B cell (primary cell): ENCODE data around the gene ACSF2. TPM values are rescaled to one million over a fixed set of nuclear protein-coding genes. Genes with fewer than 3 reads are reported as not detected.

Source experiments
- ATAC-seq: fragments of 200-7000 bp; cut with Tn5 transposase; one replicate; pipeline ENCODE4 v1.10.0; 2021; ENCODE audit warnings: low read depth, mild to moderate bottlenecking, moderate number of reproducible peaks, moderate library complexity
- CTCF ChIA-PET: fragments of 350-600 bp; sonication (Branson Sonifier 250); formaldehyde crosslinking; loops from one replicate; lab custom pipeline; 2021; ENCODE audit warnings: antibody characterized with exemption, inconsistent platforms; lab: Charles Lee
- POLR2A ChIA-PET: fragments of 350-600 bp; sonication (Branson Sonifier 250); formaldehyde crosslinking; loops from one replicate; lab custom pipeline; 2021; ENCODE audit warnings: antibody characterized with exemption; lab: Charles Lee
- DNase-seq: peaks from one replicate; pipeline ENCODE4 v3.0.0; 2013
- H2AFZ ChIP-seq: 2 replicates; pipeline ENCODE4 v1.6.1; 2012; ENCODE audit warnings: mild to moderate bottlenecking, low read depth, low read length; ENCODE audit not compliant: insufficient read depth, poor library complexity, severe bottlenecking
- H3K27ac ChIP-seq, 2 donors: 1 replicate in 1 of 2; 2 replicates in 1 of 2; pipeline ENCODE4 v1.5.1; 2012 to 2013; ENCODE audit warnings: low read length in 2 of 2, mild to moderate bottlenecking in 2 of 2, moderate library complexity in 1 of 2
- H3K27me3 ChIP-seq, 4 experiments: fragments of 200-600 bp in 1 of 4; sonication (generic) in 1 of 4; replicated peaks in 1 of 4; 1 replicate in 2 of 4; 2 replicates in 2 of 4; pipeline versions ENCODE4 v1.6.1 to v1.7.0; 2013 to 2016; ENCODE audit warnings: low read length in 3 of 4, mild to moderate bottlenecking in 2 of 4, mixed read lengths in 1 of 4, moderate library complexity in 1 of 4; ENCODE audit not compliant: insufficient read depth in 4 of 4, control insufficient read depth in 3 of 4; ENCODE audit errors: control extremely low read depth in 1 of 4
- H3K36me3 ChIP-seq, 2 experiments: replicated peaks in 1 of 2; 1 replicate in 1 of 2; 2 replicates in 1 of 2; pipeline versions ENCODE4 v1.6.1 to v1.7.1; 2013; ENCODE audit warnings: low read length in 1 of 2; ENCODE audit not compliant: insufficient read depth in 2 of 2, control insufficient read depth in 1 of 2; ENCODE audit errors: control extremely low read depth in 1 of 2, extremely low read depth in 1 of 2
- H3K4me1 ChIP-seq, 2 donors: fragments of 200-600 bp in 1 of 2; sonication (generic) in 1 of 2; 1 replicate in 1 of 2; 2 replicates in 1 of 2; pipeline versions ENCODE4 v1.5.1 to v1.6.1; 2013 to 2017; ENCODE audit warnings: low read length in 2 of 2; ENCODE audit not compliant: control insufficient read depth in 2 of 2, insufficient read depth in 2 of 2
- H3K4me2 ChIP-seq: replicated peaks from 2 replicates; pipeline ENCODE3; 2012; ENCODE audit warnings: mild to moderate bottlenecking, low read depth, low read length; ENCODE audit not compliant: poor library complexity, severe bottlenecking
- H3K4me3 ChIP-seq, 5 experiments: fragments of 200-600 bp in 1 of 5; sonication (generic) in 1 of 5; 1 replicate in 3 of 5; 2 replicates in 2 of 5; pipeline versions ENCODE4 v1.5.1 to v1.7.0; 2011 to 2016; ENCODE audit warnings: low read length in 4 of 5, mild to moderate bottlenecking in 4 of 5, low read depth in 2 of 5, control low read depth in 1 of 5, moderate library complexity in 1 of 5; ENCODE audit not compliant: insufficient read depth in 1 of 5; ENCODE audit errors: control extremely low read depth in 1 of 5, extremely low read depth in 1 of 5
- H3K79me2 ChIP-seq: fragments of 200-600 bp; sonication (generic); one replicate; pipeline ENCODE4 v1.6.0; 2016; ENCODE audit warnings: low read length; ENCODE audit not compliant: control insufficient read depth, insufficient read depth
- H3K9ac ChIP-seq: fragments of 200-600 bp; sonication (generic); 2 replicates; pipeline ENCODE4 v1.6.1; 2017; ENCODE audit warnings: mild to moderate bottlenecking, low read length, moderate library complexity
- H3K9me3 ChIP-seq, 3 donors: one replicate each; pipeline versions ENCODE4 v1.6.1 to v1.7.1; 2013; ENCODE audit warnings: low read length in 2 of 3; ENCODE audit not compliant: control insufficient read depth in 2 of 3, insufficient read depth in 1 of 3; ENCODE audit errors: control extremely low read depth in 1 of 3
- H4K20me1 ChIP-seq: 2 replicates; pipeline ENCODE4 v1.6.0; 2012; ENCODE audit warnings: mild to moderate bottlenecking, low read length; ENCODE audit not compliant: insufficient read depth, control insufficient read depth, poor library complexity, severe bottlenecking
- H3K27ac Mint-ChIP-seq: one replicate; pipeline ENCODE4 v1.8.0; 2021; ENCODE audit warnings: mixed read lengths
- H3K27me3 Mint-ChIP-seq: one replicate; pipeline ENCODE4 v1.8.0; 2021; ENCODE audit warnings: mixed read lengths
- H3K4me1 Mint-ChIP-seq: one replicate; pipeline ENCODE4 v1.8.0; 2021; ENCODE audit warnings: mixed read lengths
- H3K4me3 Mint-ChIP-seq: one replicate; pipeline ENCODE4 v1.8.0; 2021; ENCODE audit warnings: mixed read lengths
- H3K9me3 Mint-ChIP-seq: one replicate; pipeline ENCODE4 v1.8.0; 2022; ENCODE audit warnings: mixed read lengths; ENCODE audit not compliant: insufficient read depth
- EZH2 ChIP-seq: IDR thresholded peaks from 2 replicates; pipeline ENCODE4 v1.6.1; 2012; ENCODE audit warnings: borderline replicate concordance, low read depth, mild to moderate bottlenecking, moderate library complexity, low read length; ENCODE audit not compliant: insufficient read depth, poor library complexity, severe bottlenecking
- WGBS: methylation state at CpG from one replicate; pipeline ENCODE4 v1.1.5; 2013; ENCODE audit warnings: missing lambda C conversion rate; ENCODE audit not compliant: insufficient coverage; 5-methylcytosine and 5-hydroxymethylcytosine counted together
- intact Hi-C: fragments of 100-400 bp; cut with micrococcal nuclease; formaldehyde crosslinking; loops from one replicate; pipeline ENCODE4 v1.10.0; 2022
- polyA plus RNA-seq: library from polyadenylated mRNA; depleted of rRNA; stranded (reverse); fragments of >200 nt; gene quantifications from 2 replicates; pipeline ENCODE4 v1.2.3, GENCODE V29; 2012
- total RNA-seq, 2 donors: library from RNA; stranded (reverse); fragments of 120-200 nt in 1 of 2; gene quantifications; 1 replicate in 1 of 2; 2 replicates in 1 of 2; pipeline versions ENCODE4 v1.2.3 to v1.2.4, GENCODE V29; 2013 to 2022
- TF ChIP-seq, protein P1 (sequence below): fragments of 200-600 bp; IDR thresholded peaks from one replicate; pipeline ENCODE4 v1.8.0; 2022; ENCODE audit warnings: antibody characterized with exemption, mild to moderate bottlenecking

ACSF2 gene
- total and polyA plus RNA-seq, 2 donors (not counting 1 experiment from before 2014, with no cell fraction given), result 59.6 to 66.1 TPM

DNA sequence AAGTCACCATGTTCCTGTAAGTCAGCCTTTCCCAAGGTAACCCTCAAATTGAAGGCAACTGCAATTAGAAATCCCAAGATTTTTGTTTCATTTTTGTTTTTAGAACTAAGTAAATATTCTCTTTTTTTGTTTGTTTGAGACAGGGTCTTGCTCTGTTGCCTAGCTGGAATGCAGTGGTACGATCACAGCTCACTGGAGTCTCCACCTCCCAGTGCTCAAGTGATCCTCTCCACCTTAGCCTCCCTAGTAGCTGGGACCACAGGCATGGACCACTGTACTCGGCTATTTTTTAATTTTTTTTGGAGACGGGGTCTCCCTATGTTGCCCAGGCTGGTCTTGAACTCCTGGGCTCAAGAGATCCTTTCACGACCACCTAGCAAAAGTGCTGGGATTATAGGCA is 18.1 kb upstream of the ACSF2 start:
- Mint-ChIP-seq H3K9me3 (no peaks in the 10 kb centered on the region), H3K4me3 (no peak overlapping the region), H3K4me1 (no peaks in the 10 kb centered on the region), H3K27me3 (peaks cover 15% of the 10 kb centered on the region), H3K27ac (no peak overlapping the region)
- H3K4me1 ChIP-seq, result no peaks in the 10 kb centered on the region
- no peaks in the 10 kb centered on the region for H3K36me3 ChIP-seq
- TF ChIP-seq, protein P1, sequence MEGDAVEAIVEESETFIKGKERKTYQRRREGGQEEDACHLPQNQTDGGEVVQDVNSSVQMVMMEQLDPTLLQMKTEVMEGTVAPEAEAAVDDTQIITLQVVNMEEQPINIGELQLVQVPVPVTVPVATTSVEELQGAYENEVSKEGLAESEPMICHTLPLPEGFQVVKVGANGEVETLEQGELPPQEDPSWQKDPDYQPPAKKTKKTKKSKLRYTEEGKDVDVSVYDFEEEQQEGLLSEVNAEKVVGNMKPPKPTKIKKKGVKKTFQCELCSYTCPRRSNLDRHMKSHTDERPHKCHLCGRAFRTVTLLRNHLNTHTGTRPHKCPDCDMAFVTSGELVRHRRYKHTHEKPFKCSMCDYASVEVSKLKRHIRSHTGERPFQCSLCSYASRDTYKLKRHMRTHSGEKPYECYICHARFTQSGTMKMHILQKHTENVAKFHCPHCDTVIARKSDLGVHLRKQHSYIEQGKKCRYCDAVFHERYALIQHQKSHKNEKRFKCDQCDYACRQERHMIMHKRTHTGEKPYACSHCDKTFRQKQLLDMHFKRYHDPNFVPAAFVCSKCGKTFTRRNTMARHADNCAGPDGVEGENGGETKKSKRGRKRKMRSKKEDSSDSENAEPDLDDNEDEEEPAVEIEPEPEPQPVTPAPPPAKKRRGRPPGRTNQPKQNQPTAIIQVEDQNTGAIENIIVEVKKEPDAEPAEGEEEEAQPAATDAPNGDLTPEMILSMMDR, result no peak
- no peak for TF ChIP-seq EZH2
- no peak overlapping the region for H3K4me2 ChIP-seq
- no peaks in the 10 kb centered on the region for H3K9me3 ChIP-seq
- 82% methylated on average over 3 of the region's 4 CpGs for WGBS
- ATAC-seq (no peak), DNase-seq (no peak)
- intact Hi-C loops, result no loop called here
- H2AFZ ChIP-seq, result no peak overlapping the region
- H3K27ac ChIP-seq, result no peak overlapping the region
- peaks cover 0 to 6% (median 1%) of the 10 kb centered on the region in 4 experiments for H3K27me3 ChIP-seq
- no peaks in the 10 kb centered on the region for H3K79me2 ChIP-seq
- CTCF ChIA-PET, result interaction anchor here (0.7 to 1.4 kb wide), 2 partner anchors 21 to 45 kb away, joined by 3 read pairs; no protein-coding TSS in a partner anchor
- no peaks in the 10 kb centered on the region for H4K20me1 ChIP-seq
- H3K4me3 ChIP-seq, result no peak overlapping the region
- POLR2A ChIA-PET, result no interaction called here
- no peak overlapping the region for H3K9ac ChIP-seq

DNA sequence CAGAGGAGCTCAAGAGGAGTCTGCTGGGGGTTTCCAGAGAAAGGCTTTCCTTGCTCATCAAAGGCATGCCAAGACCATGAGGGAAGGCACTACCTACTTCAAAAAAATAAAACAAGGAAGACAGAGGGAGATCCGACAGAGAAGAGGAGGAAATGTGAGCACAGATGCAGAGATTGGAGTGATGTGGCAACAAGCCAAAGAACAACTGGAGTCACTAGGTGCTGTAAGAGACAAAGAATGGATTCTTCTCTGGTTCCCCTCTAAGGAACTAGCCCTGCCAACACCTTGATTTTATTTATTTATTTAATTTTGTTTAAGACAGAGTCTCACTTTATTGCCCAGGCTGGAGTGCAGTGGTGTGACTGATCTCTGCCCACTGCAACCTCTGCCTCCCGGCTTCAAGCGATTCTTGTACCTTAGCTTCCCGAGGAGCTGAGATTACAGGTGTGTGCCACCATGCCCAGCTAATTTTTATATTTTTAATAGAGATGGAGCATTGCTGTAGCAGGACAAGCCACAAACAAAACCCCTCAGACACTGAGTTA is 13.8 kb upstream of the ACSF2 start:
- no peaks in the 10 kb centered on the region for H4K20me1 ChIP-seq
- H3K9me3 ChIP-seq, result no peaks in the 10 kb centered on the region
- no peak for ATAC-seq
- no peaks in the 10 kb centered on the region for H3K27me3 ChIP-seq
- intact Hi-C loops, result no loop called here
- no peaks in the 10 kb centered on the region for H3K79me2 ChIP-seq
- no peaks in the 10 kb centered on the region for H3K4me1 Mint-ChIP-seq
- H3K36me3 ChIP-seq, result no peaks in the 10 kb centered on the region
- H3K4me3 ChIP-seq, result no peak overlapping the region
- no peak overlapping the region for H2AFZ ChIP-seq
- ChIA-PET CTCF (no interaction called here), POLR2A (no interaction called here)
- H3K27ac ChIP-seq, result no peak overlapping the region
- no peak overlapping the region for H3K9ac ChIP-seq
- TF ChIP-seq EZH2, result no peak
- TF ChIP-seq, protein P1, result no peak
- H3K9me3 Mint-ChIP-seq, result no peaks in the 10 kb centered on the region
- no peak overlapping the region for H3K4me3 Mint-ChIP-seq
- no CpG with 5 or more reads among the region's 4 CpGs for WGBS
- no peak overlapping the region for H3K4me2 ChIP-seq
- peaks cover 3% of the 10 kb centered on the region for H3K27me3 Mint-ChIP-seq
- no peak for DNase-seq
- no peaks in the 10 kb centered on the region for H3K4me1 ChIP-seq
- H3K27ac Mint-ChIP-seq, result no peak overlapping the region
